RPMI8226 (cell line): ENCODE measurements around the gene SCN8A.
"Not testable (repeated sequence)": the region's sequence is repeated elsewhere in the genome, so short reads cannot be mapped to it uniquely, and the experiment has no call there.

Experiments used
- DNase-seq: peaks from one replicate; pipeline ENCODE4 v3.0.0-alpha.2; 2015

SCN8A gene

GRCh38 chr12:51626115-51626514, 35.1 kb downstream of the SCN8A start:
- no peak for DNase-seq

GRCh38 chr12:51626629-51627028, 35.6 kb downstream of the SCN8A start:
- DNase-seq = no peak

DNA sequence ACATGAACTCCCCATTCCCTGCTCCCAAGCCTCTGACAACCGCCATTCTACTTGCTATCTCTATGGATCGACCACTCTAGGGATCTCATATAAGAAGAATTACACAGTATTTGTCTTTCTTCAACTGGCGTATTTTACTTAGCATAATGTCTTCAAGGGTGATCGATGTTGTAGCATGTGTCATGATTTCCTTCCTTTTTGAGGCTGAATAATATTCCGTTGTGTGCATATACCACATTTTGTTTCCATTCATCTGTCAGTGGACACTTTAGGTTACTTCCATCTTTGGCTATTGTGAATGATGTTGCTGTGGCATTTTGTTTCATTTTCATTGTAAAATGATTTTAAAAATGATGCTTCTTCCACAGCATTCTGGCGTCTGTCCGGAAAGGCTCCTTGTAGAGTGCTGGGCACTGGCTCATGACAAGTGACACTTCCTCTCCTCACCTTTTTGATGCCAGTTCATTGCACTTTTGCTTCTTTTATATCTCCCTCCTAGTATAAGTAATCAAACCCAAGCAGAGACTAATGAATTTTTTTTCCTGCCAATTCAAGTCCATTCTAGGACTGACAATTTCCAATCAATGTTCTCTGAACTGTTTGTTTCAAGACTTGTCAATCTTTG, 39.3 kb downstream of the SCN8A start:
- no peak for DNase-seq

GRCh38 chr12:51630986-51631385, 40.0 kb downstream of the SCN8A start:
- DNase-seq = no peak

DNA sequence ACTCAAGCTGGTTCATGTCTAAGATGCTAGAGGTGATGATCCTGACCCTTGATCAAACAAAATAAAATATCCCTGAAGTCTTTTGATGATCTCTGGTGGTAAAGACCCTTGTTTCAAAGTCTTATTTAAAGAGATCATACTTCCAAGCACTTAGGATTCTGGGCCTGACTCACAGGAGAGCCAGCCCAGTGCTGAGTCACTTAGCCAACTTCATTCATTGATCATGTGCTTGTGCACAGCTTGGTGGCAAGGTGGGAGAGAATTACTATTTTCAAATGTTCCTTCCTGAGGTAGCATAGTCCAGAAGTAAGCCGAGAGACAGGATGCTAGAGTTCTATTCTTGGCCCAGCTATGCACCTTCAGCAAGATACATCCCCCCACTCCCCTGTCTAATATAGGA, 40.6 kb downstream of the SCN8A start:
- DNase-seq = no peak

DNA sequence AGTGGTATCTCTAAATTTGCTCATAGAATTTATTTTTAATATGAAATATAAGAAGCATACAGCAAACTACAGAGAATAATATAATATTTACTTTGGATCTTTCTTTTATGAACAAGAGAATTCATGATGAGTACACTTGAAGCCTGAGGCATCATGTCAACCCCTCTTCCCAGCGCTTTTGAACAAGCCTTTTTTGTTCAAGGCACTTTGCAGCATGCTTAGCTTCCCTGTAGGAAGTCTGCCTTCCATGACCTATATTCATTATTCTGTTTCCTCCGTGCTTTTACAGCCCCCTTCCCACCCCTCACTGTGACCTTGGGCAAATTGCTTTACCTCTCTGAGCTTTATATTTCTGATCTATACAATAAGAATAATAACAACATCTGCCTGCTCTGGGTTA, 41.6 kb downstream of the SCN8A start:
- no peak for DNase-seq

- DNase-seq = no peak
Measured at GRCh38 chr12:51635346-51635745, 44.3 kb downstream of the SCN8A start.

DNA sequence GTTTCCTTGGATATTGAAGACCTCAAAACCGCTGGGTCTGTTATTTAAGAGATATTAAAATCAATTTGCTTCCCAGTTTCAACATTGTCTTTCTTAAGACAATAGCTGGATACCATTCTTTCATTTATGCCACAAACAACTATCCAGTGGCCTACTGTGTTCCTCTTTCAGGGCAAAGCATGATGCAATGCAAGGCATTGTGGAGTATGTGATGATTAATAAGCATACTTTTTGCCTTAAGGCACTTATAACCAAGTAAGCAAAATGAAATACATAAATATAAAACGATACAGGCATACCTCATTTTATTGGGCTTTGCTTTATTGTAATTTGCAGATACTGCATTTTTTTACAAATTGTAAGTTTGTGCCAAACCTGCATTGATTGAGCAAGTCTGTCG, 45.5 kb downstream of the SCN8A start:
- DNase-seq = no peak

- DNase-seq = no peak
Measured at GRCh38 chr12:51636986-51637385, 46.0 kb downstream of the SCN8A start.

- no peak for DNase-seq
Measured at GRCh38 chr12:51639361-51639760, 48.3 kb downstream of the SCN8A start.

DNA sequence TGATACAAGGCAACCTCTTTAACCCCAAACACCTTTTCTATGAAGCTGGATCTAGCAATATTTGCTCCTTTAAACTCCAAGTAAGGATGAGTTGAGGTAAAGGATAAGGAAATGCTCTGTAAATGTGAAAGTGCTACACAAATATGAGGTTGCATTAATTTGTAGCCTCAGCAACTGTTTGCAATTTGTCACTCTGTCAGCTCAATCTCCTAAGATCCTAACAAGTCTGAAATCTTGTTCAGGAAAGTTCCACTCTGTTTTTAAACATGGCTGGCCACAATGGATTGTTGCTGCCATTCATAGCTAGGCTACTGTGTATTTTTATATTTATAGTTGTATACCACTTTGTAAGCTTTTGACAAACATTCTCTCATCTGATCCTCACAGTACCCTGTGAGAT, 51.3 kb downstream of the SCN8A start:
- DNase-seq = no peak

DNA sequence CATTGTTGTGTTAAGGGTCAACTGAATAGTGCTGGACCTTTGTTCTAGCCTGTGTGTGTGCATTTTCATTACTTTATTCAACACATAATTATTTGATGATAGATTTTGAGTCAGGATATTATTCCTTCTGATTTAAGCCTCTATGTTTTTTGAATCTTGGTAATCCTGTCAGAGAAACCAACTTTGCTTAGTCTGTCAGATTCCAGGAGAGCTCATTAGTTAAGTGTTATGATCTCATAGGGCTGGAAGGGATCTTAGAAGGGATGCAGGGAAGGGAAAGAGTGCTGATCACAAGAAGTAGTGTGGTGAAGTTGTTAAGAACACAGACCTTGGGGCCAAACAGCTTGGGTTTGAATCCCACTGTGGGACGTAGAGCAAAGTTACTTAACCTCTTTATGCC, 52.9 kb downstream of the SCN8A start:
- DNase-seq = no peak

DNA sequence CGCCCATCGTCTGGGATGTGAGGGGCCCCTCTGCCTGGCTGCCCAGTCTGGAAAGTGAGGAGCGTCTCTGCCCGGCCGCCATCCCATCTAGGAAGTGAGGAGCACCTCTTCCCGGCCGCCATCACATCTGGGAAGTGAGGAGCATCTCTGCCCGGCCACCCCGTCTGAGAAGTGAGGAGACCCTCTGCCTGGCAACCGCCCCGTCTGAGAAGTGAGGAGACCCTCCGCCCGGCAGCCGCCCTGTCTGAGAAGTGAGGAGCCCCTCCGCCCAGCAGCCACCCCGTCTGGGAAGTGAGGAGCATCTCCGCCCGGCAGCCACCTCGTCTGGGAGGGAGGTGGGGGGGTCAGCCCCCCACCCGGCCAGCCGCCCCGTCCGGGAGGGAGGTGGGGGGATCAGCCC, 53.7 kb downstream of the SCN8A start:
- not testable (repeated sequence) for DNase-seq

- no peak for DNase-seq
Measured at GRCh38 chr12:51645961-51646360, 54.9 kb downstream of the SCN8A start.

DNA sequence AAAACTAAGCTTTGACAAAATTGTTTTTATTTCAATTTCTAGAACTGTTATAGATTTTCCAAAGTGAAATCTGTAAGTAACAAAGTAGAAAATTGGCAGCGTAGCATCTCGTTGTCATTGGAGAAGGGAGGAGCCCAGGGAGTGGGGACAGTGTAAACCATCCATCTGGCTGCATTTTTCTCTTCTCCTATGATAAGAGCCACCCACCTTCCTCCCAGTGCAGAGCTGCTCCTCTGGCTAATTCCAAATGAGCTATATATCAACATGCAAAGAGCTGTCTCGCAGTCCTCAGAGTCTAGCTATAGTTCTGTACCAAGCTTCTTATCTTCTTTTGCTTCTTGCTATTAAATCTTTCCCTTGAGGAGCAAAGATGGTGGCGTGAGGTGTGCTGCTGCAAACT, 56.6 kb downstream of the SCN8A start:
- DNase-seq = no peak

DNA sequence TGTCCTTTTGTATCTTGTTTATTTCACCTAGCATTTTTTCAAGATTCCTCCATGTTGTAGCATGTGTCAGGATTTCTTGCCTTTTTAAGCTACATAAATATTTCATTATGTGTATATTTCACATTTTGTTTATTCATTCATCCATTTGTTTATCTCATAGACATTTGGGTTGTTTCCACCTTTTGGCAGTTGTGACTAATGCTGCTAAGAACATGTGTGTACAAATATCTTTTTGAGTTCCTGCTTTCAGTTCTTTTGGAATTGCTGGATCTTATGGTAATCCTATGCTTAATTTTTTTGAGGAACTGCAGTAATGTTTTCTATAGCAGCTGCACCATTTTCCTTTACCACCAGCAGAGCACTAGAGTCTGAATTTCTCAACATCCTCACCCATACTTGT, 62.4 kb downstream of the SCN8A start:
- no peak for DNase-seq

GRCh38 chr12:51661199-51661598, 70.2 kb downstream of the SCN8A start:
- no peak for DNase-seq

DNA sequence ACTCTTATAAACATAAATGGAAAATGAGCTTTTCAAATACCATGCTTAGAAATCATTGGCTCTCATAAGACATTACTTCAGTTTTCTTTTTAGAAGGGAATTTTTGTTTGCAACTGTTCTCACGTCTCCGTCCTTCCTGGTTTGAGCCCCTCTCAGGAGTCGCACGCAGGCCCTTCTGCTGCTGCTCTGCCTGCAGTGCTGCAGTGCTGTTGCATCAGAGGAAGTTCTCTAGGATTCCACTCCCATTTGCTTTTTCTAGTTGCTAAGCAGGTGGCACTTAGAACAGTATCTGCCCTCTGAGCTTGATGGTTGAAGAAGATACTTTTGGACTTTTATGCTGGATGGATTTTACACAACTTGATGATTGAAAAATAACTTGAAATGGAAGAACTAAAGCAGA, 70.8 kb downstream of the SCN8A start:
- no peak for DNase-seq

DNA sequence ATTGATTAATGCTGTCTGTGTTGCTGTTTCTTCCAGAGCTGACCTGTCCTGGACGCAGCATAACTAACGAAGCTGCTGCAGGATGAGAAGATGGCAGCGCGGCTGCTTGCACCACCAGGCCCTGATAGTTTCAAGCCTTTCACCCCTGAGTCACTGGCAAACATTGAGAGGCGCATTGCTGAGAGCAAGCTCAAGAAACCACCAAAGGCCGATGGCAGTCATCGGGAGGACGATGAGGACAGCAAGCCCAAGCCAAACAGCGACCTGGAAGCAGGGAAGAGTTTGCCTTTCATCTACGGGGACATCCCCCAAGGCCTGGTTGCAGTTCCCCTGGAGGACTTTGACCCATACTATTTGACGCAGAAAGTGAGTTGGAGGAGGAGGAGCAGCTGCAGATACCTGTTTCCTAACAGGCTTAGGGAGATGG, 71.7 kb downstream of the SCN8A start:
- peak; percentile 8 for DNase-seq

- DNase-seq = no peak
Measured at GRCh38 chr12:51663390-51663789, 72.4 kb downstream of the SCN8A start.

- DNase-seq = no peak
Measured at GRCh38 chr12:51666696-51667095, 75.7 kb downstream of the SCN8A start.

DNA sequence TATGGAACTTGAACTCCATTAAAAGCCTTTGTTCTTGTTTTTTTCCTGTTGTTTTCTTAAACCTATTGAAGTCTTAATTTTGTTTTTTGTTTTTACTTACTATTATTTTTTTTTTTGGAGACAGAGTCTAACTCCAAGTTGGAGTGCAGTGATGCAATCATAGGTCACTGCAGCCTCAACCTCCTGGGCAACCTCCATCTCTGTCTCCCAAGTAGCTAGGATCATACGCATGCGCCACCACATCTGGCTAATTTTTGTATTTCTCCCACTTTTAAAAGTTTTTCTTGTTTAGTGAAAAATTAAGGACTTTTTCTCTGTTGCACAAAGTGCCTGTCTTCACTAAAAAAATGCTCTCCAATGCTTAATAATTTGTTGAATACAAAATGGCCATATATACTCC, 76.2 kb downstream of the SCN8A start:
- no peak for DNase-seq

- no peak for DNase-seq
Measured at GRCh38 chr12:51669271-51669670, 78.2 kb downstream of the SCN8A start.

DNA sequence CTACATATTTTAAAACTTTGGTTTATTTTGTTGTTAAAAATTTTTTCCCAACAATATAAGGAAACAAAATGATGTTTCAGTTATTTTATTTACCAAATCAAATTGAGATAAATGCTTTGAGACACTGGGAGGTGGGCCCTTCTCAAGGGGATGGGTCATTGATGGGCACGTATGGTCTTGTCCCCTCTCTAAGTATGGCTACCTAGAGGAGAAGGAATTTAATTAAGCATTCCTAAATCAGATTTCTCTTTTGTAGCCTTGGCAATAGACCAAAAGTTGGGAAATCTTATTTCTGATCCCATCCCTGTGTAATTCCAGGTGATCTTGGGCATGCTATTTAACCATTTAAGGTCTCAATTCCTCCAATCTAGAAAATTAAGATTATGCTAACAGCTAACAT, 79.0 kb downstream of the SCN8A start:
- no peak for DNase-seq

- DNase-seq = no peak
Measured at GRCh38 chr12:51672334-51672733, 81.3 kb downstream of the SCN8A start.
